NT2/D1 (cell line): ENCODE results near the gene TTBK2.
A peak's percentile ranks its signal among the peaks of the same experiment; 100 is the strongest.

Source experiments
- DNase-seq: peaks from one replicate; pipeline ENCODE4 v3.0.0-alpha.2; 2011; ENCODE audit warnings: low read depth, low spot score
- H3K27me3 ChIP-seq: 2 replicates; pipeline ENCODE4 v1.6.0; 2011; ENCODE audit warnings: mild to moderate bottlenecking; ENCODE audit not compliant: insufficient read length, insufficient read depth
- H3K36me3 ChIP-seq: 2 replicates; pipeline ENCODE4 v1.6.1; 2011; ENCODE audit warnings: mild to moderate bottlenecking, low read length, mixed read lengths; ENCODE audit not compliant: insufficient read depth, insufficient read length
- H3K4me1 ChIP-seq: 2 replicates; pipeline ENCODE4 v1.5.1; 2011; ENCODE audit not compliant: insufficient read depth, insufficient read length
- H3K4me3 ChIP-seq: 2 replicates; pipeline ENCODE4 v1.5.1; 2011; ENCODE audit warnings: low read depth; ENCODE audit not compliant: insufficient read length
- H3K9ac ChIP-seq: 2 replicates; pipeline ENCODE4 v1.6.0; 2011; ENCODE audit warnings: low read depth; ENCODE audit not compliant: insufficient read length
- H3K9me3 ChIP-seq: 2 replicates; pipeline ENCODE4 v1.5.1; 2011; ENCODE audit warnings: mild to moderate bottlenecking, low read length; ENCODE audit not compliant: insufficient read depth
- SUZ12 ChIP-seq: IDR thresholded peaks from 2 replicates; pipeline ENCODE4 v1.6.1; 2011; ENCODE audit not compliant: insufficient read length, insufficient read depth; ENCODE audit errors: extremely low read depth
- YY1 ChIP-seq: IDR thresholded peaks from 2 replicates; pipeline ENCODE4 v1.6.1; 2011; ENCODE audit not compliant: insufficient read length, insufficient read depth
- ZNF274 ChIP-seq: IDR thresholded peaks from 2 replicates; pipeline ENCODE4 v1.6.1; 2011; ENCODE audit warnings: mild to moderate bottlenecking, low read depth, low read length

TTBK2 gene

DNA sequence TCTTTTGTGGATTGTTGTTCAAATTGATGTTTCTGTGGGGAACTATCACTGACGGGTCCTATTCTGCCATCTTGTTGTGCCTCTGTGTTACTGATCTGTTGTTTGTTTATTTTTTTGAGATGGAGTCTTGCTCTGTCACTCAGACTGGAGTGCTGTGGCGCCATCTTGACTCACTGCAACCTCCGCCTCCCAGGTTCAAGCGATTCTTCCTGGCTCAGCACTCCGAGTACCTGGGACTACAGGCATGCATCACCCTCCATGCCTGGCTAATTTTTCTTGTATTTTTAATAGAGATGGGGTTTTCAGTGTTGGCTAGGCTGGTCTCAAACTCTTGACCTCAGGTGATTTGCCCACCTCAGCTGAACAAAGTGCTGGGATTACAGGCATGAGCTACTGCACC lies 215.2 kb downstream of the TTBK2 start:
- H3K4me3 ChIP-seq = no peak overlapping the region
- no peaks in the 10 kb centered on the region for H3K36me3 ChIP-seq
- no peak overlapping the region for H3K9ac ChIP-seq
- no peaks in the 10 kb centered on the region for H3K27me3 ChIP-seq
- TF ChIP-seq SUZ12 (no peak), ZNF274 (no peak), YY1 (no peak)
- no peak for DNase-seq
- no peaks in the 10 kb centered on the region for H3K9me3 ChIP-seq
- H3K4me1 ChIP-seq = no peaks in the 10 kb centered on the region

DNA sequence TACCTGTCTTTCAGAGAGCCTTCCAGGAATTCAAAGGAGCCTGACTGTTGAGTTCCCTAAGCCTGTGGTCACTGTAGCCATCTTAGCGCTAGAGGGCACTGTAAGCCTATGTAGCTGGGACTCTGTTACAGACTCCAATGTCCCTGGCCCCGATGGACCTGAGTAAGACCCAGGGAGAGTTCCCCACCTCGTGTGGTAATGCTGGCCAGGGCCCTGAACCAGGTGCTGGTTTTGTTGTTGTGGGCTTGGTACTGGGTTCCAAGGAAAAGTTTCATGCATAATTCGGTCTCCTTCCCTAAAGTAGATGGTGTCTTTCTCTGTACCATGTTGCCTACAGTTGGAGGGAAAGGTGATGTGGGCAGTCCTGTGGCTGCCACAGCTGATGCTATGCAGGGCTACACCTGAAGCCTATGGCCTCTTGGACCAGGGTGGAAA lies 216.1 kb downstream of the TTBK2 start:
- H3K27me3 ChIP-seq = no peaks in the 10 kb centered on the region
- peak; percentile 36 for DNase-seq
- TF ChIP-seq YY1 (no peak), ZNF274 (no peak), SUZ12 (no peak)

DNA sequence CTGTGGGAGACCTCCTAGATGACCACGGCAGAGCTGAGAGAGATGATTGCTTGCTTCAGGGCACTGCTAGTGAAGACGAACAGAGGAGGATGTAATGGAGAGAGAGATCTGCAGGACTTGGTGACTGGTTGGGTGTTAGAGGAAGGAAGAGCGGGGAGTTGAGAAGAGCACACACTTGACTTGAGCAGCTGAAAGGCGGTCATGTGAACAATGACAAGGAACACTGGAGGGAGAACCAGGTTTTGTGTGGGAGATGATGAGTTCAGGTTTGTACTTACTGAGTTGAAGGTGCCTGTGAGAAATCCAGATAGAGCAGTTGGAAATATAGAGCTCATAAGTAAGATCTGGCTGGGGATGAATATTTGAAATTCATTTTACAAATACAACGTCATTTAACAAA lies 224.0 kb downstream of the TTBK2 start:
- Histone ChIP-seq H3K9me3 (no peaks in the 10 kb centered on the region), H3K4me3 (no peak overlapping the region), H3K36me3 (peaks cover 33% of the 10 kb centered on the region), H3K27me3 (no peaks in the 10 kb centered on the region), H3K4me1 (no peaks in the 10 kb centered on the region), H3K9ac (no peak overlapping the region)
- TF ChIP-seq YY1 = no peak
- TF ChIP-seq SUZ12 = no peak
- TF ChIP-seq ZNF274 = no peak
- DNase-seq = no peak

More for the DNA sequence above, 216.1 kb downstream of the TTBK2 start:
- no peaks in the 10 kb centered on the region for H3K9me3 ChIP-seq
- no peak overlapping the region for H3K4me3 ChIP-seq
- no peaks in the 10 kb centered on the region for H3K4me1 ChIP-seq
- no peaks in the 10 kb centered on the region for H3K36me3 ChIP-seq
- no peak overlapping the region for H3K9ac ChIP-seq

DNA sequence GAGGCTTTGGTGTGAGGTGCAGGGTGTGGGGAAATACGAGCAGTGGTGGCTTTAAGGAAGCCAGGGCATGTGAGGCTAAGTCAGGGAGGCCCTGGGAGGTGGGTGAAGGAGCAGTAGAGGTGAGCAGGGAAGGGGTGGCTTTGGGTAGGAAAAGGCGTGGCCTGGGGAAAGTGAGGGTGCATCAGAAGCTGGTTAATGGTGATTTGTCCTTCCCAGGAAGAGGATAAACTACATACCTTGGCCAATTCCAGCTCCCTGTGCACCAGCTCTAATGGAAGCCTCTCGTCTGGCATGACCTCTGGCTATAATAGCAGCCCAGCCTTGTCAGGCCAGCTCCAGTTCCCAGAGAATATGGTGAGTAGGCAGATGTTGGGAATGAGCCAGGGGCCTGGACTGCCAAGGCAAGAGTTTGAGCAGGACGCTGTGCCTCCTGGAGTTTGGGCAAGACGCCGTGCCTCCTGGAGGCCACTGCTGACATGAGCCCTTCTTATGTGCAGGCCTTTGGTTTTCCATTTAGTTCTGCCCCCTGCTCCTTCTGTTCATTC lies 225.0 kb downstream of the TTBK2 start:
- no peak for DNase-seq
- TF ChIP-seq ZNF274 = no peak
- no peak for TF ChIP-seq SUZ12
- TF ChIP-seq YY1 = no peak
- H3K9me3 ChIP-seq = no peaks in the 10 kb centered on the region
- no peaks in the 10 kb centered on the region for H3K27me3 ChIP-seq
- H3K36me3 ChIP-seq = peaks cover 40% of the 10 kb centered on the region
- H3K4me3 ChIP-seq = no peak overlapping the region
- no peaks in the 10 kb centered on the region for H3K4me1 ChIP-seq
- no peak overlapping the region for H3K9ac ChIP-seq

DNA sequence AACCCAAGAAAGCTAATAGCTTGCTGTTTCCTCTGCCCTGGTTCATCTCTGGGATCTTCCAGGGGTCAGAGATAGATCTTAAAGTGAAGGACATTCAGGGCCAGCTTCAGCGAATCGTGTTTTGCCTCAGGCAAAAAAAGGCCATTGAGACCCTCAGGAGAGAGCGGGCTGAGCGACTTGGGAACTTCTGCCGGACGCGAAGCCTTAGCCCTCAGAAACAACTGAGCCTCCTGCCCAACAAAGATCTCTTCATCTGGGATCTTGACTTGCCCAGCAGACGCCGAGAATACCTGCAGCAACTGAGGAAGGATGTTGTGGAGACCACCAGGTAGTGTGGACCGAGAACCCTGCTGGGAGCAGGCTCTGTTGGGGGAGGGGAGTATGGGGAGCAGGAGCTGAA lies 226.2 kb downstream of the TTBK2 start:
- Histone ChIP-seq H3K4me3 (no peak overlapping the region), H3K4me1 (no peaks in the 10 kb centered on the region), H3K9ac (no peak overlapping the region), H3K27me3 (no peaks in the 10 kb centered on the region), H3K9me3 (no peaks in the 10 kb centered on the region), H3K36me3 (peaks cover 51% of the 10 kb centered on the region)
- no peak for TF ChIP-seq ZNF274
- TF ChIP-seq SUZ12 = no peak
- no peak for TF ChIP-seq YY1
- no peak for DNase-seq

DNA sequence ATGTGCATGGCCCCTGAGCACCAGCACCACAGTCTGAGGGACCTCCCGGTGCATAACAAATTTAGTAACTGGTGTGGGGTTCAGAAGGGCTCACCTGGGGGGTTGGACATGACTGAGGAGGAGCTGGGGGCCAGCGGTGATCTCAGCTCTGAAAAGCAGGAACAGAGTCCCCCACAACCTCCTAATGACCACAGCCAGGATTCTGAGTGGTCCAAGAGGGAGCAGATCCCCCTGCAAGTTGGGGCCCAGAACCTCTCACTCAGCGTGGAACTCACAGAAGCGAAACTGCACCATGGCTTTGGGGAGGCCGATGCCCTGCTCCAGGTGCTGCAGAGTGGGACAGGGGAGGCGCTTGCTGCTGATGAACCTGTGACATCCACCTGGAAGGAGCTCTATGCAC lies 226.6 kb downstream of the TTBK2 start:
- Histone ChIP-seq H3K36me3 (peaks cover 56% of the 10 kb centered on the region), H3K27me3 (no peaks in the 10 kb centered on the region), H3K4me1 (no peaks in the 10 kb centered on the region), H3K9ac (no peak overlapping the region), H3K4me3 (no peak overlapping the region), H3K9me3 (no peaks in the 10 kb centered on the region)
- TF ChIP-seq ZNF274 (no peak), YY1 (no peak), SUZ12 (no peak)
- DNase-seq = no peak

DNA sequence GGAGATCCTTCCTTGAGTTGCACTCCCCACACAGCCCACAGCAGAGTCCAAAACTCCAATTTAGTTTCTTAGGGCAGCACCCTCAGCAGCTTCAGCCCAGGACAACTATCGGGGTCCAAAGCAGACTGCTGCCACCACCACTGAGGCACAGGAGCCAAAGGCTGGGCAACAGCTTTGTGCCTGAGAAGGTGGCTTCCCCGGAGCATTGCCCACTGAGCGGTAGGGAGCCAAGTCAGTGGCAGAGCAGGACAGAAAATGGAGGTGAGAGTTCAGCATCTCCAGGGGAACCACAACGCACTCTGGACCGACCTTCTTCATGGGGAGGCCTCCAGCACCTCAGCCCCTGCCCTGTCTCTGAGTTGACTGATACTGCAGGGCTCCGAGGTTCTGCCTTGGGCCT lies 227.1 kb downstream of the TTBK2 start:
- Histone ChIP-seq H3K9ac (no peak overlapping the region), H3K36me3 (peaks cover 60% of the 10 kb centered on the region), H3K27me3 (no peaks in the 10 kb centered on the region), H3K4me1 (no peaks in the 10 kb centered on the region), H3K4me3 (no peak overlapping the region), H3K9me3 (no peaks in the 10 kb centered on the region)
- no peak for DNase-seq
- no peak for TF ChIP-seq YY1
- no peak for TF ChIP-seq ZNF274
- no peak for TF ChIP-seq SUZ12
